ENCODE results near the gene SMYD3.

SMYD3 gene

GRCh38 chr1:246293366-246294121 lies 213.5 kb downstream of the SMYD3 start:
- Histone ChIP-seq H3K23ac (ENCODE audit: low read length in 2 of 2) (no peak overlapping the region), H2AFZ (ENCODE audit: low read depth, low read length) (no peak overlapping the region), H3K9me3 (ENCODE audit: control insufficient read depth, low read length) (no peaks in the 10 kb centered on the region), H2AK5ac (ENCODE audit: low read length, severe bottlenecking) (no peak overlapping the region), H3K14ac (ENCODE audit: low read length in 2 of 2) (no peak overlapping the region), H3K36me3 (ENCODE audit: control insufficient read depth in 1 of 2, insufficient read depth in 2 of 2, low read depth in 1 of 2, low read length in 2 of 2) (no peaks in the 10 kb centered on the region), H3K4me1 (ENCODE audit: control insufficient read depth, insufficient read depth, low read depth, low read length) (no peaks in the 10 kb centered on the region), H4K8ac (ENCODE audit: low read length) (no peak overlapping the region), H2BK12ac (ENCODE audit: low read length in 2 of 2) (no peak overlapping the region), H3K27ac (ENCODE audit: low read length, poor library complexity, severe bottlenecking) (no peak overlapping the region), H3K4me3 (ENCODE audit: insufficient read depth in 1 of 2, low read depth in 1 of 2, low read length in 2 of 2) (no peak overlapping the region), H3K4ac (ENCODE audit: low read depth in 1 of 2, low read length in 2 of 2) (no peak overlapping the region), H3K18ac (ENCODE audit: low read depth in 1 of 2, low read length in 2 of 2) (no peak overlapping the region), H3K27me3 (ENCODE audit: control insufficient read depth in 1 of 2, insufficient read depth in 1 of 2, low read length in 2 of 2) (no peaks in the 10 kb centered on the region), H2BK120ac (ENCODE audit: low read depth, low read length) (no peak overlapping the region), H3K79me1 (replicated peaks; ENCODE audit: low read length, poor library complexity, severe bottlenecking) (peaks cover 6% of the 10 kb centered on the region), H4K91ac (ENCODE audit: low read length) (no peak overlapping the region), H3K4me2 (ENCODE audit: low read length, poor library complexity, severe bottlenecking) (no peak overlapping the region), H2BK5ac (ENCODE audit: low read depth, low read length, poor library complexity, severe bottlenecking) (no peak overlapping the region), H2BK15ac (ENCODE audit: low read depth, poor library complexity, severe bottlenecking) (no peak overlapping the region), H3K9ac (ENCODE audit: low read length) (no peak overlapping the region)
- WGBS, result 89% methylated on average over 8 of the region's 8 CpGs
- DNase-seq, result no peak

GRCh38 chr1:246292571-246292970 lies 214.5 kb downstream of the SMYD3 start:
- Histone ChIP-seq H2BK120ac (ENCODE audit: low read depth, low read length) (no peak overlapping the region), H3K9ac (ENCODE audit: low read length) (no peak overlapping the region), H3K4me2 (ENCODE audit: low read length, poor library complexity, severe bottlenecking) (no peak overlapping the region), H3K9me3 (ENCODE audit: control insufficient read depth, low read length) (no peaks in the 10 kb centered on the region), H3K23ac (ENCODE audit: low read length in 2 of 2) (no peak overlapping the region), H3K27ac (ENCODE audit: low read length, poor library complexity, severe bottlenecking) (no peak overlapping the region), H3K18ac (ENCODE audit: low read depth in 1 of 2, low read length in 2 of 2) (no peak overlapping the region), H2BK12ac (ENCODE audit: low read length in 2 of 2) (no peak overlapping the region), H4K91ac (ENCODE audit: low read length) (no peak overlapping the region), H3K4ac (ENCODE audit: low read depth in 1 of 2, low read length in 2 of 2) (no peak overlapping the region), H3K4me1 (ENCODE audit: control insufficient read depth, insufficient read depth, low read depth, low read length) (no peaks in the 10 kb centered on the region), H3K79me1 (replicated peaks; ENCODE audit: low read length, poor library complexity, severe bottlenecking) (peaks cover 12% of the 10 kb centered on the region), H3K27me3 (ENCODE audit: control insufficient read depth in 1 of 2, insufficient read depth in 1 of 2, low read length in 2 of 2) (no peaks in the 10 kb centered on the region), H4K8ac (ENCODE audit: low read length) (no peak overlapping the region), H3K14ac (ENCODE audit: low read length in 2 of 2) (no peak overlapping the region), H2AK5ac (ENCODE audit: low read length, severe bottlenecking) (no peak overlapping the region), H2AFZ (ENCODE audit: low read depth, low read length) (no peak overlapping the region), H3K4me3 (ENCODE audit: insufficient read depth in 1 of 2, low read depth in 1 of 2, low read length in 2 of 2) (no peak overlapping the region), H2BK5ac (ENCODE audit: low read depth, low read length, poor library complexity, severe bottlenecking) (no peak overlapping the region), H2BK15ac (ENCODE audit: low read depth, poor library complexity, severe bottlenecking) (no peak overlapping the region), H3K36me3 (ENCODE audit: control insufficient read depth in 1 of 2, insufficient read depth in 2 of 2, low read depth in 1 of 2, low read length in 2 of 2) (no peaks in the 10 kb centered on the region)
- 100% methylated on average over 1 of the region's 1 CpG for WGBS
- DNase-seq, result no peak

DNA sequence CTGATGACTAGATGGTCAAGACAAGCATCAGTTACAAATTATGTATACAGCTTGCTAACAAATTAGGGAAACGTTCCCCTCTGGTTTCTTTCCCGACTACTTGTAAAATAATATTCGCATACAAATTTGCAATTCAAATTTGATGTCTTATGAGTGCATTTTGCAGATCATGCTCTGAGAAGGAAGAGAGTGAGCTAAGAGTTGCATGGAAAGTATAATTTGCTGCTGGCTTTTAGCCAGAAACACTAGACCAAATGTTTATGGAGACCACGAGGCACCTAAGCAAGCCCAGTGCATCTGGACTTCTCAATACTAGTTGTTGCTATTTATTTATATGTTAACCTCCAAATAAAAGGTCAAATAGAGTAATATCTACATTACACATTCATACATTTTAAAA lies 216.0 kb downstream of the SMYD3 start:
- Histone ChIP-seq H2AFZ (ENCODE audit: low read depth, low read length) (no peak overlapping the region), H3K9ac (ENCODE audit: low read length) (no peak overlapping the region), H2BK120ac (ENCODE audit: low read depth, low read length) (no peak overlapping the region), H3K9me3 (ENCODE audit: control insufficient read depth, low read length) (no peaks in the 10 kb centered on the region), H3K27me3 (ENCODE audit: control insufficient read depth in 1 of 2, insufficient read depth in 1 of 2, low read length in 2 of 2) (no peaks in the 10 kb centered on the region), H4K91ac (ENCODE audit: low read length) (no peak overlapping the region), H3K4me3 (ENCODE audit: insufficient read depth in 1 of 2, low read depth in 1 of 2, low read length in 2 of 2) (no peak overlapping the region), H3K4ac (ENCODE audit: low read depth in 1 of 2, low read length in 2 of 2) (no peak overlapping the region), H2AK5ac (ENCODE audit: low read length, severe bottlenecking) (no peak overlapping the region), H3K18ac (ENCODE audit: low read depth in 1 of 2, low read length in 2 of 2) (no peak overlapping the region), H3K4me2 (ENCODE audit: low read length, poor library complexity, severe bottlenecking) (no peak overlapping the region), H2BK15ac (ENCODE audit: low read depth, poor library complexity, severe bottlenecking) (no peak overlapping the region), H3K79me1 (replicated peaks; ENCODE audit: low read length, poor library complexity, severe bottlenecking) (peaks cover 12% of the 10 kb centered on the region), H3K14ac (ENCODE audit: low read length in 2 of 2) (no peak overlapping the region), H2BK12ac (ENCODE audit: low read length in 2 of 2) (no peak overlapping the region), H3K4me1 (ENCODE audit: control insufficient read depth, insufficient read depth, low read depth, low read length) (no peaks in the 10 kb centered on the region), H3K23ac (ENCODE audit: low read length in 2 of 2) (no peak overlapping the region), H3K36me3 (ENCODE audit: control insufficient read depth in 1 of 2, insufficient read depth in 2 of 2, low read depth in 1 of 2, low read length in 2 of 2) (no peaks in the 10 kb centered on the region), H2BK5ac (ENCODE audit: low read depth, low read length, poor library complexity, severe bottlenecking) (no peak overlapping the region), H4K8ac (ENCODE audit: low read length) (no peak overlapping the region), H3K27ac (ENCODE audit: low read length, poor library complexity, severe bottlenecking) (no peak overlapping the region)
- DNase-seq, result no peak
- 100% methylated on average over 1 of the region's 4 CpGs for WGBS

GRCh38 chr1:246283771-246284410 lies 223.2 kb downstream of the SMYD3 start:
- H2BK5ac ChIP-seq (ENCODE audit: low read depth, low read length, poor library complexity, severe bottlenecking), result no peak overlapping the region
- H3K4me1 ChIP-seq (ENCODE audit: control insufficient read depth, insufficient read depth, low read depth, low read length), result peaks cover 2% of the 10 kb centered on the region
- no peak overlapping the region for H2BK12ac ChIP-seq (ENCODE audit: low read length in 2 of 2)
- H3K18ac ChIP-seq (ENCODE audit: low read depth in 1 of 2, low read length in 2 of 2), result no peak overlapping the region
- H2BK120ac ChIP-seq (ENCODE audit: low read depth, low read length), result no peak overlapping the region
- H3K79me1 ChIP-seq (replicated peaks; ENCODE audit: low read length, poor library complexity, severe bottlenecking), result peaks cover 8% of the 10 kb centered on the region
- peaks cover 0 to 7% of the 10 kb centered on the region in 2 experiments for H3K36me3 ChIP-seq (ENCODE audit: control insufficient read depth in 1 of 2, insufficient read depth in 2 of 2, low read depth in 1 of 2, low read length in 2 of 2)
- no peak overlapping the region for H2AK5ac ChIP-seq (ENCODE audit: low read length, severe bottlenecking)
- no peak for DNase-seq
- H3K4me3 ChIP-seq (ENCODE audit: insufficient read depth in 1 of 2, low read depth in 1 of 2, low read length in 2 of 2), result no peak overlapping the region
- H3K27me3 ChIP-seq (ENCODE audit: control insufficient read depth in 1 of 2, insufficient read depth in 1 of 2, low read length in 2 of 2), result no peaks in the 10 kb centered on the region
- no peaks in the 10 kb centered on the region for H3K9me3 ChIP-seq (ENCODE audit: control insufficient read depth, low read length)
- no peak overlapping the region for H3K9ac ChIP-seq (ENCODE audit: low read length)
- H4K8ac ChIP-seq (ENCODE audit: low read length), result no peak overlapping the region
- no peak overlapping the region for H3K27ac ChIP-seq (ENCODE audit: low read length, poor library complexity, severe bottlenecking)
- 67% methylated on average over 7 of the region's 7 CpGs for WGBS
- H2BK15ac ChIP-seq (ENCODE audit: low read depth, poor library complexity, severe bottlenecking), result no peak overlapping the region
- H3K14ac ChIP-seq (ENCODE audit: low read length in 2 of 2), result no peak overlapping the region
- H3K4me2 ChIP-seq (ENCODE audit: low read length, poor library complexity, severe bottlenecking), result no peak overlapping the region
- no peak overlapping the region for H3K23ac ChIP-seq (ENCODE audit: low read length in 2 of 2)
- H3K4ac ChIP-seq (ENCODE audit: low read depth in 1 of 2, low read length in 2 of 2), result no peak overlapping the region
- H2AFZ ChIP-seq (ENCODE audit: low read depth, low read length), result no peak overlapping the region
- H4K91ac ChIP-seq (ENCODE audit: low read length), result no peak overlapping the region
